PC-9 (cell line): Measurements from ENCODE around the gene COL27A1. TPM values are rescaled to one million over a fixed set of nuclear protein-coding genes. Genes with fewer than 3 reads are reported as not detected.

Source experiments
- BruUV-seq: library from RNA; stranded (reverse); fragments of 400-500 nt; replicated peaks from 2 replicates; lab custom pipeline; 2021; lab: Mats Ljungman, UMichigan
- CTCF ChIA-PET: fragments of 300-600 bp; sonication (Branson Sonifier 250); formaldehyde crosslinking; loops from one replicate; lab custom pipeline; 2022; ENCODE audit warnings: antibody characterized with exemption; lab: Charles Lee
- POLR2A ChIA-PET: fragments of 300-600 bp; sonication (Branson Sonifier 250); formaldehyde crosslinking; loops from one replicate; lab custom pipeline; 2022; ENCODE audit warnings: antibody characterized with exemption; ENCODE audit not compliant: unreplicated experiment; lab: Charles Lee
- DNase-seq, 2 experiments: peaks; one replicate each; pipeline versions ENCODE4 v3.0.0 to v3.0.0-alpha.2; 2015 to 2022; ENCODE audit warnings: mixed read lengths in 1 of 2
- H2AFZ ChIP-seq: fragments of 200-600 bp; sonication (generic); 2 replicates; pipeline ENCODE4 v1.8.1; 2017; ENCODE audit warnings: antibody characterized with exemption
- H3F3A ChIP-seq: fragments of 200-600 bp; sonication (generic); 2 replicates; pipeline ENCODE4 v1.8.1; 2017; ENCODE audit warnings: antibody characterized with exemption, mild to moderate bottlenecking, low read depth; ENCODE audit not compliant: insufficient read depth
- H3K27ac ChIP-seq: fragments of 200-600 bp; sonication (generic); 2 replicates; pipeline ENCODE4 v1.6.1; 2016; ENCODE audit warnings: mixed run types
- H3K27me3 ChIP-seq: fragments of 200-600 bp; sonication (generic); 2 replicates; pipeline ENCODE4 v1.6.1; 2016; ENCODE audit warnings: low read depth, mixed run types; ENCODE audit not compliant: insufficient read depth
- H3K36me3 ChIP-seq: fragments of 200-600 bp; sonication (generic); 2 replicates; pipeline ENCODE4 v1.6.1; 2016; ENCODE audit warnings: low read depth, mixed run types
- H3K4me1 ChIP-seq: fragments of 200-600 bp; sonication (generic); replicated peaks from 2 replicates; pipeline ENCODE4 v1.6.1; 2016; ENCODE audit warnings: mixed run types; ENCODE audit not compliant: insufficient read depth
- H3K4me2 ChIP-seq: fragments of 200-600 bp; sonication (generic); 2 replicates; pipeline ENCODE4 v1.6.1; 2017; ENCODE audit warnings: mixed run types
- H3K4me3 ChIP-seq: fragments of 200-600 bp; sonication (generic); 2 replicates; pipeline ENCODE4 v1.6.1; 2016; ENCODE audit warnings: mixed run types
- H3K79me2 ChIP-seq: fragments of 200-600 bp; sonication (generic); 2 replicates; pipeline ENCODE4 v1.6.1; 2017; ENCODE audit warnings: low read depth, mixed run types
- H3K9me2 ChIP-seq: fragments of 200-600 bp; sonication (generic); 2 replicates; pipeline ENCODE4 v1.8.1; 2017; ENCODE audit warnings: mild to moderate bottlenecking; ENCODE audit not compliant: insufficient read depth
- H3K9me3 ChIP-seq: fragments of 200-600 bp; sonication (generic); 2 replicates; pipeline ENCODE4 v1.8.1; 2016; ENCODE audit warnings: low read depth; ENCODE audit not compliant: insufficient read depth
- H4K20me1 ChIP-seq: fragments of 200-600 bp; sonication (generic); 2 replicates; pipeline ENCODE4 v1.8.1; 2017; ENCODE audit not compliant: insufficient read depth
- EZH2 ChIP-seq: fragments of 200-600 bp; sonication (generic); IDR thresholded peaks from 2 replicates; pipeline ENCODE4 v1.8.0; 2017; ENCODE audit warnings: antibody characterized with exemption, low read depth
- intact Hi-C: fragments of 100-400 bp; cut with micrococcal nuclease; formaldehyde crosslinking; loops from one replicate; pipeline ENCODE4 v1.10.0; 2022; ENCODE audit not compliant: unreplicated experiment
- total RNA-seq: library from RNA; stranded (reverse); gene quantifications from 2 replicates; pipeline ENCODE4 v1.2.3, GENCODE V29; 2021
- TF ChIP-seq, protein P1 (sequence below): fragments of 200-600 bp; sonication (generic); conservative IDR thresholded peaks from 2 replicates; pipeline ENCODE4 v1.6.1; 2017; ENCODE audit warnings: mixed run types, antibody characterized with exemption, mild to moderate bottlenecking, moderate library complexity

COL27A1 gene
- total RNA-seq, 1 experiment from 2014 or later = 0.39 TPM

DNA sequence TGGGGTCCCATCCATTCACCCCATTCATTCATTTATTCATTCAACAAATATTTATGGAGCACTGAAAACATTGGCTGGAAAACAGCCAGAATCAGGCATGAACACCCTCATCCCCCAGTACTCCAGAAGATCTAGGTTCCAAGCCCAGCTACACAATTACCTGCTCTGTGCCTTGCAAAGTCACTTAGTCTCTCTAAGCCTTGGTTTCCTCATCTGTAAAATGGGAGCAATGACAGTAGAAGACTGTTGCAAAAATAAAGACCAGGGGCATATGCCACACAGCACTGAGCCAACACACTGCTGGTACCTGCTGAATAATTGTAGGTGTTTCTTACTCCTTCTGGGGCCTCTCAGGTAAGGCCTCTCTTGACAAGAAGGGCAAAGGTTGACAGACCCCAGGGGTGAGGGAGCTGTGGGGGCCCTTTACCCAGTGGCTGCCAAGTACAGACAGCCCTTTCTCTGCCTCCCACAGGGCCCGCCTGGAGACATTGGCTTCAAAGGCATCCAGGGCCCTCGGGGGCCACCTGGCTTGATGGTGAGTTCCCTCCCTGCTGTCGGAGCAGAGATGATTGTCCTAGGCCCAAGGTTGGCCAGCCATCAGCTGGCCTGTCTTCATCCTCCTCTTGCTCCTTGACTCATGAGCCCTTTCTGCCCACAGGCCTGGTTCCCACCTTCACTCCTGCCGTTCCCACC lies 145.0 kb downstream of the COL27A1 start:
- no peak for DNase-seq
- Histone ChIP-seq H3K4me1 (no peaks in the 10 kb centered on the region), H2AFZ (no peak overlapping the region), H3K9me2 (no peaks in the 10 kb centered on the region), H3F3A (no peaks in the 10 kb centered on the region), H3K4me3 (no peak overlapping the region), H4K20me1 (no peaks in the 10 kb centered on the region), H3K4me2 (no peak overlapping the region), H3K27ac (no peak overlapping the region), H3K9me3 (peaks cover 3% of the 10 kb centered on the region; the same call in 1 of the 2 replicates), H3K79me2 (no peaks in the 10 kb centered on the region), H3K36me3 (no peaks in the 10 kb centered on the region), H3K27me3 (peaks cover 11% of the 10 kb centered on the region)
- no TSS peak for BruUV-seq
- intact Hi-C loops = no loop called here
- ChIA-PET CTCF (interaction anchor here (1.3 kb wide), 1 partner anchor 9 kb away, joined by 3 read pairs; no protein-coding TSS in a partner anchor), POLR2A (no interaction called here)
- no peak for TF ChIP-seq EZH2

DNA sequence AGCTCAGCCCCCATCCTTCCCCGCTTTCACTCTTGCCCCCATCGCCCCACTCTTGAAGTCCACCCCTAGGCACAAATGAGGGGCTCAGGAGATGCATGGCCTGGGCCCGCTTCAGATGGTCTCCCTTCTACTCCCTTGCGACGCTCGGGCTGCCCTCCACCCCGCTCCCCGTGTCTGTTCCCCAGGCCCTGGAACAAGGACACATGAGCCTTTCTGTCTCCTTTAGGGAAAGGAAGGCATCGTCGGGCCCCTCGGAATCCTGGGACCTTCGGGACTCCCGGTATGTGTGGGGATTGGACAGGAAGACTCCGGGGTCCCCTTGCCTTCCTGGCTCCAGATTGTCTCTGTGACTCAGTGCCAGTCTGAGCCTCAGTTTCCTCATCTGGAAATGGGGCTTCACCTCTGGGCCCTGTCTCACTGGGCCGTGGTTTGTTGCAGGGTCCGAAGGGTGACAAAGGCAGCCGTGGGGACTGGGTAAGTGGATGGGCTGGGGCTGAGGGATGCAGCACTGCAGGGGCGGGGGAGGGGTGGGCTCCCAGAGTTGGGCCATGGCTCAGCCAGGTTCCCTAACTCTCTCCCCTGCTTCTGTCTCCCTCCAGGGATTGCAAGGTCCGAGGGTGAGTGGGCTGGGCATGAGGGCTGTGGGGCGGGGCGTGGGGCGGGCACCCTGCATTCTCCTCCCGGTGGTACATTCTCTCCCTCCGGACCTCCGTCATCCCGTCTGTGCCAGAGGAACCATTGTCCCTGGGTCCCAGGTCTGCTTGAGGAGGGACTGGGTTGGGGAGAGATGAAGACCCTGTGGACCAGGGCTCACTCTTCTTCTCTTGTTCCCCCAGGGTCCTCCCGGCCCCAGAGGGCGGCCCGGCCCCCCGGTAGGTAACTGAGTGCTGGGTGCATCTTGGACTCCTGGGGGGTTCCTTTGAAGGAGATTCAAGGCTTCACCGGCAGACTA lies 145.8 kb downstream of the COL27A1 start:
- Histone ChIP-seq H3F3A (no peaks in the 10 kb centered on the region), H3K9me3 (peaks cover 3% of the 10 kb centered on the region; the same call in 1 of the 2 replicates), H3K27ac (no peak overlapping the region), H3K27me3 (peaks cover 8% of the 10 kb centered on the region), H3K4me2 (no peak overlapping the region), H3K4me1 (no peaks in the 10 kb centered on the region), H3K4me3 (no peak overlapping the region), H2AFZ (no peak overlapping the region), H3K9me2 (no peaks in the 10 kb centered on the region), H4K20me1 (no peaks in the 10 kb centered on the region), H3K79me2 (no peaks in the 10 kb centered on the region), H3K36me3 (no peaks in the 10 kb centered on the region)
- CTCF ChIA-PET = no interaction called here
- no peak for DNase-seq
- no peak for TF ChIP-seq EZH2
- TF ChIP-seq, protein P1, sequence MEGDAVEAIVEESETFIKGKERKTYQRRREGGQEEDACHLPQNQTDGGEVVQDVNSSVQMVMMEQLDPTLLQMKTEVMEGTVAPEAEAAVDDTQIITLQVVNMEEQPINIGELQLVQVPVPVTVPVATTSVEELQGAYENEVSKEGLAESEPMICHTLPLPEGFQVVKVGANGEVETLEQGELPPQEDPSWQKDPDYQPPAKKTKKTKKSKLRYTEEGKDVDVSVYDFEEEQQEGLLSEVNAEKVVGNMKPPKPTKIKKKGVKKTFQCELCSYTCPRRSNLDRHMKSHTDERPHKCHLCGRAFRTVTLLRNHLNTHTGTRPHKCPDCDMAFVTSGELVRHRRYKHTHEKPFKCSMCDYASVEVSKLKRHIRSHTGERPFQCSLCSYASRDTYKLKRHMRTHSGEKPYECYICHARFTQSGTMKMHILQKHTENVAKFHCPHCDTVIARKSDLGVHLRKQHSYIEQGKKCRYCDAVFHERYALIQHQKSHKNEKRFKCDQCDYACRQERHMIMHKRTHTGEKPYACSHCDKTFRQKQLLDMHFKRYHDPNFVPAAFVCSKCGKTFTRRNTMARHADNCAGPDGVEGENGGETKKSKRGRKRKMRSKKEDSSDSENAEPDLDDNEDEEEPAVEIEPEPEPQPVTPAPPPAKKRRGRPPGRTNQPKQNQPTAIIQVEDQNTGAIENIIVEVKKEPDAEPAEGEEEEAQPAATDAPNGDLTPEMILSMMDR = no peak
- intact Hi-C loops = no loop called here
- POLR2A ChIA-PET = no interaction called here
- no TSS peak for BruUV-seq

DNA sequence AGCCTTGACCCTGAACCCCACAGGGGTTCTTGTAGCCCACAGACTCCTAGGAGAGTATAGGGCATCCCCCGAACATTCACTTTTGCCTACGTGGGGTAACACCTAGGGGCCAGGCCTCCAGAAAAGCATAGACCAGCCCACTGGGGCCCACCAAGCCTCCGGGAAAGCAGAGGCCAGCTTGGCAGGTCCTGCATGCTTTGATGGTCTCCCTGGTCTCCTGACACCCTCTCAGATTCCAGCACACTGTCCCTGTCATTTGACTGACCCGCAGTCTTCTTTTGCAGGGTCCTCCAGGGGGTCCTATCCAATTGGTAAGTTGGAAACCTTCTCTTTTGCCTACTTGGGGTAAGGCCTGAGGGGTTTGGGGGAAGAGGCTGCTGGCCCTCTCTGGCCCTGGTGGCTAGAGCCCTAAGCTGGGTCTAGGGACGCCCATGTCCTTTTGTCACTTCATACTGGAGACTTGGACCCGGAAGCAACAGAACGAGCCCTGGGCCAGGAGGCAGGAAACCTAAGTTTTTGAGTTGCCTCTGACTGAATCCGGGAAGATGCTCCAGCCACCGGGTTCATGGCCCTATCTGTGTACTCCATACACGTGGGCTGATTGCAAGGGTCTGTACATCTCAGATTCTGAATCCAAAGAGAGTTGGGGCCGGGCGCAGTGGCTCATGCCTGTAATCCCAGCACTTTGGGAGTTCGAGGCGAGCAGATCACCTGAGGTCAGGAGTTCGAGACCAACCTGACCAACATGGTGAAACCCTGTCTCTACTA lies 146.6 kb downstream of the COL27A1 start:
- H3K79me2 ChIP-seq = no peaks in the 10 kb centered on the region
- H3K4me2 ChIP-seq = no peak overlapping the region
- TF ChIP-seq EZH2 = no peak
- TF ChIP-seq, protein P1 = no peak
- H3K4me1 ChIP-seq = no peaks in the 10 kb centered on the region
- H3K4me3 ChIP-seq = no peak overlapping the region
- no peaks in the 10 kb centered on the region for H3K9me2 ChIP-seq
- no peaks in the 10 kb centered on the region for H3K36me3 ChIP-seq
- H3K27ac ChIP-seq = no peak overlapping the region
- H3K9me3 ChIP-seq = no peaks in the 10 kb centered on the region
- no peaks in the 10 kb centered on the region for H4K20me1 ChIP-seq
- no peaks in the 10 kb centered on the region for H3F3A ChIP-seq
- H2AFZ ChIP-seq = no peak overlapping the region
- no peak for DNase-seq
- ChIA-PET POLR2A (no interaction called here), CTCF (no interaction called here)
- BruUV-seq = no TSS peak
- intact Hi-C loops = no loop called here
- H3K27me3 ChIP-seq = 0 out of 2 replicates have a peak, but pooled peaks cover 4% of the 10 kb centered on the region
